GM18909 (cell line): ENCODE measurements around the gene LRRC70.

ENCODE experiments used
- ATAC-seq: cut with Tn5 transposase; IDR thresholded peaks from one replicate; pipeline ENCODE4 v1.9.1; 2021; ENCODE audit warnings: mild to moderate bottlenecking; ENCODE audit not compliant: unreplicated experiment, poor library complexity

Gene LRRC70

DNA sequence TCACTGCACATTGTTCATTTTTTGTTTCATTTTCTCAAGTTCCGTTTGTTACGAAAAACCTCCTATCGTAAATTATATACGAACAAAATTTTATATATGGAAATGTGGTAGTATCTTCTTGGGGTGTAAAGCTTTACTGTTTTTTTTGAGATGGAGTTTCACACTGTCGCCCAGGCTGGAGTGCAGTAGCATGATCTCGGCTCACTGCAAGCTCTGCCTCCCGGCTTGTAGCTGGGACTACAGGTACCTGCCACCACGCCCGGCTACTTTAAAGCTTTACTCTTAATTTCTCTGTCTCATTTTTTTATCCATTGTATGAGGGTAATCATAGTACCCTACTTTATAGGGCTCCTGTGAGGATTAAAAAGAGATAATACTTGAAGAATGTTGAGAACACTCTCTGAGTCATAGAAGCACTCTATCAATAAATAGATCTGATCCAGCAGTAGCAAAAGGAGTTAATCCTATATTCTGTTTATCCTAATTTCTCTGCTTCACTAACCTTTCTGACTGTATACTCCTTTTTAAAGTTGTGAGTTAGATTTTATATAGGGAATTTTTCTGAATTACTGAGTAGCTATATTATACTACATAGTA lies 5.6 kb upstream of the LRRC70 start:
- no peak for ATAC-seq

DNA sequence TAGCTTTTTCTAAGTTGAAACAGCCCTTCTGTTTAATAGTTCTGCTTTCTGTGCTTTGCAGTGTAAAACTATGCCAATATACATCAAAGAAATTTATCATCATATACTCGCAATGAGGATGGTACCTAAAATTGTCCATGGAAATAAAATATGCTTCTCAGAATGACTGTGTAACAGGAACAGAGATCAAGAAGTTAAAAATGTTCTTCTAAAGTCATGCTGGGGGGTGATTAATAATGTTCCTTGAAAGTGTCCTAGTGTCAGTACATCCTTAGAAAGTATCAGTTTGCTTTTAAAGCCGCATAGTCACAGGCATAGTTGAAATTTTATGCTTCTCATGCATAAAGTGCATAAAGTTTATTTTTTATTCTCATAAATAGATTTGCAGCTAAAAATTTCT lies 4.0 kb upstream of the LRRC70 start:
- ATAC-seq: no peak

DNA sequence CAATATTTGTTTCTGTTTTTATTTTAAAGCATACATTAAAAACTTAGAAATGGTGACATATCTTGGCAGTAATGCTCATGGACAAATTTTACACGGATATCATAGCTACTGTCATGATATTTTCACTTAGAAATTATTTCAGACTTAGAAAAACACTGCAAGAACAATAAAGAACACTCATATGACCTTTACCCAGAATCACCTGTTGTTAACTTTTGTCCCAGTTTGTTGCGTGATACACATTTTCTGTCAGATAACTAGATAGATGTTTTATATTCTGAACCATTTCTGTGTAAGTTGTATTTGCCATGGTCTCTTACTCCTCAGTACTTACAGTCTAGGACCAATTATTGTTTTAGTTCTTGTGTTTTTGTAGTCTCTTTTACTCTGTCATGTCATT lies 3.6 kb upstream of the LRRC70 start:
- ATAC-seq: no peak

DNA sequence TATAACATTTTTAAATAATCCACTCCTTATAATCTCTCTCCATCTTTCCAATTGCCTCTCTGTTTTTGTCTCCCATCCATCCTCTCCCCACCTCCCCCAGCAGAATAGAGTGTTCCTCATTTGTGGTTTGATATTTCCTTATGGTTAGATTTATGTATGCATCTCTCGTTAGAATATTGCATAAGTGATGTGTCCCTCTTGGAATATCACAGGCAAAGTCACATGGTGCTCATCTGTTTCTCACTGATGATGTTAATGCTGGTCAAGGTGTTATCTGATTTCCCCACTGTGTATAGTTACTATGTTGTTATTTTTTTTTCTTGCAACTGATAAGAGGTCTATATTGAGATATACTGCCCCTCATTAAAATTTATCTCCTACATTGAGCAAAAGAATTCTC lies 3.1 kb upstream of the LRRC70 start:
- no peak for ATAC-seq

DNA sequence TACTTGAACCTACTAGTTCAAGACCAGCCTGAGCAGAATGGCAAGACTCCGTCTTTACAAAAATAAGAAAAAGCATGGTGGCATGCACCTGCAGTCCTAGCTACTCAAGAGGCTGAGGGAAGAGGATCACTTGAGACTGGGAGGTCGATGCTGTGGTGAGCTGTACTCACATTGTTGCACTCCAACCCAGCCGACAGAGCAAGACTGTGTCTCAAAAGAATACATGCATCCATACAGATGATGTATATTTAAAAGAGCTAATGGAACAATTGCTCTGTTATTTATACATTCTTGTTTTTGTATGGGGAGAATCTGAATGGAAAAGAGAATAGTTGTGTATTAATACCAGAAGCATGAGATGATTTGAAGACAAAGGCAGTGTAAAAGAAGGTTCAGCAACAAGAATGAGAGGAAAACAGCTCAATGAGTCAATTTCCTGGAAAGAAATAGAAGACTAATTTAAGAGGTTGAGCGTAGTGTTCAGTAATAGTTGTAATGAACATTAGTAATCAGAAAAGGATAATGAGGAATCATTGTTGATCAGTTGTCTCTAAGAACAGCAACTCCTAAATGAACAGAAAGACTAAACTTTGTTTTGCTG lies 1.9 kb upstream of the LRRC70 start:
- ATAC-seq: no peak

DNA sequence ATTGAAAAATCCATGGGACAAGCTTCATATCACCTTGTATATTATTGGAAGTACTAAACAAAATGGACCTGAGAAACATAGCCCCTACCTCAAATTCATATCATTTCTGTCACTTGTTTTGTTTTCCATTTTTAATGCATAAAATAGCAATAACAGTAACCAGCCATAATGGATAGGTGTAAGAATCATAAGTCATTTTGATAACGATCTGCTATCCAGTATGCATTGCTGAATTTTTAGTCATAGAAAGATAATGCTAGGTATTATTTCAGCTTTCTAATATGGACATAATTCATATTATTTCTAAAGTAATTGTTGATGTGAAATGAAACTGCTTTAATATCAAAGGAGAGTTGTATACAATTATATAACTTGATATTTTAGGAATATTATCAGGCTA lies 1.1 kb upstream of the LRRC70 start:
- ATAC-seq: no peak

DNA sequence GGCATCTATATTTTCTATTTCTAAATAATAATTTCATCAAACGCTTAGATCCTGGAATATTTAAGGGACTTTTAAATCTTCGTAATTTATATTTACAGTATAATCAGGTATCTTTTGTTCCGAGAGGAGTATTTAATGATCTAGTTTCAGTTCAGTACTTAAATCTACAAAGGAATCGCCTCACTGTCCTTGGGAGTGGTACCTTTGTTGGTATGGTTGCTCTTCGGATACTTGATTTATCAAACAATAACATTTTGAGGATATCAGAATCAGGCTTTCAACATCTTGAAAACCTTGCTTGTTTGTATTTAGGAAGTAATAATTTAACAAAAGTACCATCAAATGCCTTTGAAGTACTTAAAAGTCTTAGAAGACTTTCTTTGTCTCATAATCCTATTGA lies 1.1 kb downstream of the LRRC70 start:
- no peak for ATAC-seq

DNA sequence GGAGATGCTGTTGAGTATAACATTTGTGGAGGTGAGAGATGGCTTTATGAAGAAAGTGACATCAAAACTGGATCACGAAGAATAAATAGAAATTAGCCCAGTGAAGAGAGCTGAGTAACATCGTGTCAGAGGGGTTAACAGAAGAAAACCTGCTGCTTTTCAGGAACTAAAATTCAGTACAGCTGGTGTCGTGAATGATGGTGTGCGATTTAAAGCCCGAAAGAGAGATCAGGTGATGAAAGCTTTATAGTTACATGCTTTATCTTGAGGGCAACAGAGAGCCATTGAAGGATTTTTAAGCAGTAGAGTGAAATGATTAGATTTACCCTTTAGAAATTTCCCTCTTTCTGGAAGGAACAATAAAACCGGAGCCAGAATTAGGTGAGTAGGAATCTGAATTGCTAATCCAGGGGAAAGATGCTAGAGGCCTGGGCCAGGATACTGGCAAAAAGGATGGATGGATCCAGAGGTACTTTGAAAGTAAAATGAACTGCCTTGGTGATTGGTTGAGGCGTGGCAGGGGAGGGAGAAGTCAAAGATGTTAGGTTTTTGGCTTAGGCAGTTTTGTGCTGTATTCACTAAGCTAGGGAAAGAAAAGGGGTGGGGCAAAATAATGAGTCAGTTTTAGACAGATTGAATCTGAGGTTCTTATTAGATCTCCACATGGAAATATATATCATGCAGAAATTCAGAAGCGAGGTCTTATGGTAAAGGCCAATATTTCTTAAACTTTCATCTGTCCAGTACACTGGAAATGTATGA lies 3.4 kb downstream of the LRRC70 start:
- ATAC-seq: no peak

DNA sequence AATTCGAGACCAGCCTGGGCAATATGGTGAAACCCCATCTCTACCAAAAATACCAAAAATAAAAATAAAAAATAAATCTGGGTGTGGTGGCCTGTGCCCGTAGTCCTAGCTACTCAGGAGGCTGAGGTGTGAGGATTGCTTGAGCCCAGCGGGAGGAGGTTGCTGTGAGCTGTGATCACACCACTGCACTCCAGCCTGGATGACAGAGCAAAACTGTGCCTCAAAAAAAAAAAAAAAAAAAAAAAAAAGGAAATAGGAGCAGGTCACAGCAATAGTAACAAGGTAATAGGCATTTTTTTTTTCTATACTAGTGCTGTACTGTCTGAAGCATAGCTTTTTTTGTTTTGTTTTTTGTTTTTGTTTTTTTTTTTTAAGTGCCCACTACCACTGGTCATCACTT lies 5.8 kb downstream of the LRRC70 start:
- ATAC-seq: no peak

DNA sequence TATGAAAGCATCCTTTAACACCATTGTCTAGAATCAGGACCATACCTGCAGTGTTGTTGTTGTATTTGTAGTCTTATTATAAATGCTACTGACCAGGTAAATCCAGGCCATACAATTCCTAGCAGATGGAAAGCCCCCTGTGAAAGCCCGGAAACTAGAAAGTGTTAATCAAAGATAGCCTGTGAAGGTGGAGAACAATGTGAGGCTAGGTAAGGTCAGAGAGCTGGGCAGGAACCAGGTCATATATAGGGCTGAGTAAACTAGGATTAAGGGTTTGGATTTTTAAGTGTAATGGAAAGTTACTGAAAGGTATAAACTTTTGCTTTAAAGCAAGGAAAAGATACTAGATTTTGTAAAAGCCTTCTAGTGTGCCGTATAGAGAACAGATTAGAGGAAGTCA lies 6.7 kb downstream of the LRRC70 start:
- no peak for ATAC-seq

DNA sequence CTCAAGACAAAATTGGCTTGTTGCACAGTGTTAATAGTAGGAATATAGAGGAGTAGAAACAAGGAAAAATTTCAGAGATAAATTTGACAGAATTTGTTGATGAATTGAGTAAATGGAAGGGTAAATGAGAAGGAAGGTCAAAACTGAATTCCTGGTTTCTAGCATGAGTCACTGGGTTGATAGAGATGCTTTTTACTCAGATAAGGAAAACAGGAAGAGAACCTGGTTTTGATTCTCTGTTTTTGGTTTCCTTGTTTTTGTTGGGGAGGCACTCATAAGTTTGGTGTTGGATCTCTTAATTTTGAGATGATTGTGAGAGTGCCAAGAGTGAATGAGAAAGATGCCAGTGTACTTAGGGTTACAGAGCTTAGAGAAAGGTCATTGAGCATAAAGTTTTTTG lies 7.1 kb downstream of the LRRC70 start:
- no peak for ATAC-seq

DNA sequence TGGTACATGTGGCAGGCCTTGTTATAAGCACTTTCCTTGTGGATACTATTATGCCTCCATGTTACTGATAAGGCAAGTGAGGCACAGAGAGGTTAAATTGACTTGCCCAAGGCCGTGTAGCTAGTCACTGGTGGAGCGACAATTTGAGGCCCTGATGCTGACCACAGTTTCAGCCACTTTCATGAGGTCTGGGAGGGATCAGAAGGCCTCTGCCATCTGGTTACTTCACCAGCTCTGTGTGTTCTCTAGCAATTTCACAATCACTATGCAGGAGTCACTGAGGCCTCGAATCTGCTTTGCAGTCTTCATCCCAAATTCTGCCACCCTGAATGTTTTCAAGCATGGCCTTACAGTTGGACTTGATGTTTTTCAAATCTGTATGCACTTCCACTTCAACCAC lies 9.1 kb downstream of the LRRC70 start:
- ATAC-seq: no peak

DNA sequence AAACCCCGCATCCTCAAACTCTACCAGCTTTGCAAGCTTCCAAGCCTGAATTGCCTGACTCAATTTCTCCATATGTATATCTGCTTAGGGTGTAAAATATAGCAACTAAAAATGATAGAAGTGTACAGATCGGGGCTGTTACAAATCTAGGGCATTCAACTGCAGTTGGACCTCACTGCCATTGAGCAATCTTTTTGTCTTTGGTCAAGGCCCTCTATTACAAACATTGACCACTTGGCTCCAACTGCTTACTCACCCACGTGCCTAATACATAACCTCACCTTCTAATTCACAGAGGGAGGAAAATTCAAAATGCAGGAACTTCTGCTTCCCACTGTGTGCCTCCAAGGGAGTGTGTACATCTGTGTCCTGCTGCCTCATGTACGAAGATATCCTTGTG lies 10.0 kb downstream of the LRRC70 start:
- ATAC-seq: no peak

DNA sequence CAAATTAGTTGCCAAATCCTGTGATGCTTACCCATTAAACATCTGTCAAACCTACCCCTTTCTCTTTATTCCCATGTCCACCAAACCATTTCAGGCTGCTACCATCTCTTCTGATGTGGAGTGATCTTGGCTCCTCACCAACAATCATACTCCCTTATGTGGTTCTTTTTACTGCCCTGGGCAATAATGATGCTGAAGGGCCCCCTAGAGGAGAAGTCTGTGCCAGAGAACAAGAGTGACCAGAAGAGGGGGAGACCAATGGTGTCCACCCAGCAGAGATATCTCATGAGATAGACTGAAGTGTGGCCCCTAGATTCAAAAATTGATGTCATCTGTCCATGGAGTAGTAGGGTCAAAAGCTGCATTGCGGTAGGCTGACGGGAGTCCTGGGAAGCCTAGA lies 10.9 kb downstream of the LRRC70 start:
- ATAC-seq: no peak

DNA sequence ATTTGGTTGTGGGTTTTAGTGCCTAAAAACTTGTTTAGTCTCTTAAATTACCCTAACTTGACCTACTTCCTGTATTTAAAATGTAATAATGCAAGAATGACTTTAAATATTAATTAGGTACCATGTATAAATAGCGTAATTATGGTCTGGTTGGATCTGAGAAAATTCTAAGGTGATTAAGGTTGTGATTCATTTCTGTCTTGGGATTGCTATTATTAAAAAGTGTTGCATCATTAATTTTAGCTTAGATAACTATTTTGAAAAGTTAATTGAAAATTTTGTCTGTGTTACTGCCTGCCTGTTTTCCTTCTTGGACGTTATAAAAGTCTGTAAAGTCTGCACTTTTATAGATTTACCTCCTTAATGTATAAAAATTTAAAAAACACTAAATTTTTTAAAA lies 11.8 kb downstream of the LRRC70 start:
- no peak for ATAC-seq

DNA sequence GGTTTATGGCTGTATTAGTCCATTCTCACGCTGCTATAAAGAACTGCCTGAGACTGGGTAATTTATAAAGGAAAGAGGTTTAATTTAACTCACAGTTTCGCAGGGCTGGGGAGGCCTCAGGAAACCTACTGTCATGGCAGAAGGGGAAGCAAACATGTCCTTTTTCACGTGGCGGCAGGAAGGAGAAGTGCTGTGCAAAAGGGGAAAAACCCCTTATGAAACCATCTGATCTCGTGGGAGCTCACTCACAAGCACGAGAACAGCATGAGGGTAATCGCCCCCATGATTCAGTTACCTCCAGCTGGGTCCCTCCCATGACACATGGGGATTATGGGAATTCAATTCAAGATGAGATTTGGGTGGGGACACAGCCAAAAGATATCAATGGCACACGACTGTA lies 13.9 kb downstream of the LRRC70 start:
- ATAC-seq: no peak

DNA sequence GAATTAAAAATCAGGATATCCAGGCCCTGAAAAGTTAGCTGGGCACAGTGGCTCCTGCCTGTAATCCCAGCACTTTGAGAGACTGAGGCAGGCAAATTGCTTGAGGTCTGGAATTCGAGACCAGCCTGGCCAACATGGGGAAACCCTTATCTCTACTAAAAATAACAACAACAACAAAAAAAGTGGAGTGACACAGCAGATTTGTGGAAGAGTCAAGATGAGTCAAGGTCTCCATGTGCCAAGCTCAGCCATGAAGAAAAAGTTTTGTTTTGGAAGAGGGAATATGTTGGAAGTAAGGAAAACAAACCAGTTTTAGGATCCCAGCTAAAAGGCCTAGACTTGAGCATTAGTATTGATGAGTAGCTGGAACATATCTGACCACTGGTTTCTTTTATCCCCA lies 14.7 kb downstream of the LRRC70 start:
- no peak for ATAC-seq

DNA sequence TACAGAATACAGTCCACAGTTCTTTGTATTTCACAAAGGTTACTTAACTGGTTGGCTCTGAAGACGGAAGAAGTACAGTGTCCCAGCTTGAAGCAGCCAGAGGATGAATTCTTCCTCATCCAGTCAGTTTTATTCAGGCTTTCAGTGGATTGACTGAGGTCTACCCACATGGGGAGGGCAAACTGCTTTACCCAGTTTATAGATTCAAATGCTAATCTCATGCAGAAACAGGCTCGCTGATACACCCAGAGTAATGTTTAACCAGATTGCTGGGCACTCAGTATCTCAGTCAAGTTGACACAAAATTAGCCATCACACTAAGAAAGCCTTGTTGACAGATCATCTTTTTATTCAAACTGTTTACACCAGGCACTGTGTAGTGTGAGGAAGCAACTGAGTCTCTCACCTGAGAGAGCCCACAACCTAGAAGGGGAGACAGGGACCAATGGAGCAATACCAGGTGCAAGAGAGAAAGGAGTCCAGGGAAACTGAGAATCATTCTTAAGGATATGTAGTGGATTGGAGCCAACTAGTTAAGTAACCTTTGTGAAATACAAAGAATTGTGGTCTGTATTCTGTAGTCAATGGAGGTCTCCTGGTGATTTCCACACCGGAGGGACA lies 15.9 kb downstream of the LRRC70 start:
- ATAC-seq: no peak

DNA sequence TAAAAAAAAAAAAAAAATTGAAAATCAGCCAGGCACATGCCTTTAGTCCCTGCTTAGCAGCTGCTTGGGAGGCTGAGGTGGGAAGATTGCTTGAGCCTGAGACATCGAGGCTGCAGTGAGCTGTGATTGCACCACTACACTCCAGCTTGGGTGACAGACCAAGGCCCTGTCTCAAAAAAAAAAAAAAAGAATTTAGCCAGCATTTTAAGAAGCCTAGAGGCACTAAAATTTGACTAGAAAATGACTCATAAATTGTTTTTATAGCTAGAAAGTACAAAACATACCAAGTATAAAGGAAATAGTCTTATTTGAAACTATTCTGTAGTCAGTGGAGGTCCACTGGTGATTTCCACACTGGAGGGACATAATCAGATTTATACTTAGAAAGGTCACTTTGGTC lies 17.5 kb downstream of the LRRC70 start:
- ATAC-seq: no peak

DNA sequence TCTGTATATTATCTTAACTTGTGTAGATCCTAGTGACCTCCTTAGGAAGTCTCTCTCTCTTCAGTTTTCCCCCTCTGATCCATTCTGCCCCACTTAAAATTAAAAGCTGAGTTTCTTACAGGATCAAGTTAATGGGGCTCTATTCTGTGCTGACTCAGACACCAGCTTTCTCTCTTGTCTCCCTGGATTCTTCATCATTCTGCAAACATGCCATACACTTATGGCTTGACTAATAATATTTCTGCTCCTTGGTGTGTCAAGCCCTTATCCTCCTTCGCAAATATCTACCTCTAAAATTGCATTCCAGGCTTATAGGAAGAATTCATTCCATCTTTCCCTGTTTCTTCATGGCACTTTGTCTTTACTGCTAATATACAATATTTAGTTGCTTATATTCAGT lies 18.1 kb downstream of the LRRC70 start:
- ATAC-seq: no peak

DNA sequence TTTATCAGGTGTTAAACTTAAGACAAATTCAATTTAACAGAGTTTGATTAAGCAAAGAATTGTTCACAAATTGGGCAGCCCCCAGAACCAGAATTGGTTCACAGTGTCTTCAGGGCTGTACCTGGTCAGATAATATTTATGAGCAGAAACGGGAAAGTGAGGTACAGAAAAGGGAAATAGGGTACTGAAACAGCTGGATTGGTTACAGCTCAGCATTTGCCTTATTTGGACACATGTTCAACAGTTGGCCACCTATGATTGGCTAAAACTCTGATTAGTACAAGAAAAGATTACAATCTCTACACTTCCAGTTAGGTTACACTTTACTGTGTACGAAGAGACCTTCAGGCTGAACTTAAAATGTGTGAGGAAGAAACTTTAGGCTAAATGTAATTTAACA lies 18.7 kb downstream of the LRRC70 start:
- ATAC-seq: no peak
